ENCODE results near the gene WFDC12. TPM values are rescaled to one million over a fixed set of nuclear protein-coding genes. Genes with fewer than 3 reads are reported as not detected.

WFDC12 gene
- total RNA-seq, 2 donors from 2014 or later: not detected

DNA sequence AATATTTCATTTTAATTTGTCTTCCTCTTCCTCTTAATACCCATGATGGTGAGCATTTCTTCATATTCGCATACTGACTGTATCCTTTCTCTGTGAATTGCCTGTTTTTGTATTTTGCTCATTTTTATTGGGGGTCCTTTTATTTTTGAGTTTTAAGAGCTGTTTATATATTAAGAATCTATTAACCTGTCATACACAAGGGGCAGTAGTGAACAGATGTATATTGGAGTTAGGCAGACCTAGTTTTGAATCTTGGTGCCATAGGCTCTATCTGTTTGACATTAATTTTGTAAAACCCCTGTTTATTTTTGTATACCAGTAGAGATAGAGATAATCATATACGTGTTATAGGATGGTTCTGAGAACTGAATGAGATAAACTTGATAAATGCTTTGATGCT, 6.2 kb downstream of the WFDC12 start:
- intact Hi-C loops (cut with DNase I): no loop called here
- ATAC-seq: no peak
- DNase-seq: no peak

DNA sequence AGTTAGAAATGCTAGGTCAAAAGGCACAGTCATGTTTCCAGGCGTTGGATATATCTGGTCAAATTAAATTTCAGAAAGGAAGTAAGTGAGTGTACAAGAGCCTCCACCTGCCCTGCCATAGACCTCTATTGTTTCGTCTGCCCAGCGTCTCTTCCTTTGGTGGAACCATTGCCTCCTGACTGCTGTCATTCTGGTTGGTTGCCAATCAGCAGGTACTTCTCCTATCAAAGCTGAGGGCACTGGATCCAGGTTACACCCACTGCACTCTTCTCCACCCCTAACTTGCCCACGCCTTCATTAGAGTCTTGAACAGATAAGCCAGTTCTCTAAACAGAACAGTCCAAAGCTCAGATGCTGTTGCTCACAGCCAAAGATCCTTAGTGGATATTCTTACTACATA, 6.7 kb downstream of the WFDC12 start:
- intact Hi-C loops (cut with DNase I): no loop called here
- no peak for DNase-seq
- no peak for ATAC-seq

DNA sequence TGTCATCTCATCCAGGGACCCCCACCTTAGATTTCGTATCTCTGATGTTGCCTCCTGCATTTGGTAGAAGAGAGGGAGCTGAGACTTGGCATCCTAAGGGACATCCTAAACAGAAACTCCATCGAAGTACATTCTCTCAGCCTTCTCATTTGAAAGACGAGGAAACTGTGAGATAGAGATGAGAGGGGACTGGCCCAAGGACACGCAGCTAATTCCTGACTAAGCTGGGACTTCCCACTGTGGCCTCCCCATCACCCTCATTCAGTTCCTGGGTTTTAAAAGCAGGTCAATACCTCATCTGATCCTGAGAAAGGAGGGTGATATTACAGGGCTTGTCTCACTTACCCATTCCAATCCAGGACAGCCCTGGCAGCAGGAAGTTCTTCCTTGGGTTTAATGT, 8.4 kb downstream of the WFDC12 start:
- intact Hi-C loops (cut with DNase I): no loop called here
- DNase-seq (no peak), ATAC-seq (no peak)

DNA sequence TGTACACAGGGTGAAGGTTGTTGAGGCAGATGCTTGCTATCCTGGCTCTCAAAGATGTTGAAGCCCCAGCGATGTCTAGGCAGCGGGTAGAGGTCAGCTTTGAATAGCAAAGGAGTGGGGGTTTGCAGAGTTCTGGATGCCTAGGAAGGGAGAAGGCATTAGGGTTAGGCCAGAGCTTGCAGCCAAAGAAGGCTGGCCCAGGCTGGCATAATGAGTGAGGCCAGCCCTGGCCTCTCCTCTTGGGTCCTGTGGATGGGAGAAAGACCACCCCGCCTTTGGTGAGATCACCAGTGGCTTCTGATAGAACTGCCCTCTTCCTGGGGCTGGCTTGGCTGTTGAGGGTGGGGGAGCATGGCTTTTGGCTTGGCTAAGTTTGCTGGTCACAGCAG, 8.9 kb downstream of the WFDC12 start:
- ATAC-seq (no peak), DNase-seq (no peak)
- intact Hi-C loops (cut with DNase I): no loop called here

DNA sequence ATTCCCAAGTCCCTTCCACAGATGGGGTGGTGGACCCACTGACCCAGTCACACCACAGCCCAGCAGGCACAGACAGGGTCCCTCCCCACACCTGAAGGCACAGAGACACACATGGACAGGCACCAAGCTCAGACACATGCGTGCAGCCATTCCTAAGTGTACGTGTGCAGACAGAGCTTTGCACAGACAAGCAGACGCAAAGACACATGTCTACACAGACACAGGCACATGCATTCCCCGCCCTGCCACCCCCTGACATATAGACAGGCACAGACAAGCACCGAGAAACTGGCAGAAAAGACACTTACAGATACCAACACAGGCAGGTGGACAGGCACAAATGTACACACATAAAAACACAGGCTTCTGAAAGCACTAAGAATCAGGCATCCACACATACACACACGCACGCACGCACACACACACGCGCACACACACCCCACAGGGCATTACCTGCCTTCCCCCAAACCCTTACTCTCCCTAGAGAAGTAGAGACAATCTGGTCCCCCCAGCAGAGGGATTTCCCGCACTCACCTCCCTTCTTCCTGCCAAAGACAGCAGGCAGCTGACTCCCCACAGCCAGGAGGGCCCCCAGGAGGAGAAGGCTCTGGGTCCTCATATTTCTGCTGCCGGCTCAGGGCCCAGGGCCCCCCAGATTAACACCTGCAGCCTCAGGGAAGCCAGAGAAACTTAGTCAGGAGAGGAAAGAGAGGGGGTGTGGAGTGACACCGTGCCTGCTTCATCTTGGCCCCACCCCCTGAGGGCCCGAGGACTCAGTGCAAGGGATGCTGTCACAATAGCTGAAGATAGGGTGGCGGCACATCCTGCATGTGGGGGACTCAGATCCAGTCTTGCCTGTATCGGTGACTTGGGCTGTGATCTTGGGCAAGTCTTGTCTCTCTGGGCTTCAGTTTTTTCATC, 9.5 kb downstream of the WFDC12 start, which contains the start of gene WFDC5:
TSS of gene WFDC5 (minus strand) at position 710 of the 921 bp plus-strand sequence. CDS start at position 619, 91 bp downstream.
- intact Hi-C loops (cut with DNase I): no loop called here
- ATAC-seq: no peak

DNA sequence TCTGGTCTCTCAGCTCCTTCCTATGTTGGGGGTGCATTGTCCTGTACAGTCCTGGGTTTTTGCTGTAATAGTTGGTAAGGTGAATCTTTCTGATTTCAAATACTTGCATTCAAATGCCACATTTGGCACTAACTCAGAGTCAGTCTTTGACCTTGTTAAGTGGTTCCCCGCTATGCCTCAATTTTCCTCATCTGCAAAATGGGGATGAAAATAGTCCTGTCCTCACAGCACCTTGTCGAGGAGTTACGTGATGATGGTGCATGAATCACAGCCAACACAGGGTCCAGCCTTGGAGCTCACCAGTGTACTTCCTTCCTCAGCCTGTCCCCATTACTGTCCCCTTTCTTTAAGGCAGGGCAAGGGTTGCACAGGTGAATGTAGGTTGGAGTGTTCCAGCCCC, 10.4 kb downstream of the WFDC12 start:
- ATAC-seq: no peak
- intact Hi-C loops (cut with DNase I): no loop called here

More for the DNA sequence above, 9.5 kb downstream of the WFDC12 start, which contains the start of gene WFDC5:
- DNase-seq: no peak

DNA sequence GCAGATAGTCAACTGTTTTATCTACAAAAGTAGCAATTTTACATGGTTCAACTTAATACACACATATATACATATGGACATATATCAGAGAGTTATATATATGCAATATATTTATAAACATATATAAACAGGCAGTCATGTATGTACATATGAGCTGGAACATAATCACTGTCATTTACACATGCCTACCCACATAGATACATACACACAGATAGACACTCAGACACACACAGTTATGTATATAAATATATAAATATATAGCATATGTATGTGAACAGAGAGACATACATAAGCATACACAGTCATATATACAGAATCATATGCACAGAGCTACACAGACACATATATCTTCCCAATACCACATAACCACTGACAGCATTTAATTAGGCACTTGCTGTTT, 11.5 kb downstream of the WFDC12 start:
- intact Hi-C loops (cut with DNase I): no loop called here

More for the DNA sequence above, 10.4 kb downstream of the WFDC12 start:
- no peak for DNase-seq

DNA sequence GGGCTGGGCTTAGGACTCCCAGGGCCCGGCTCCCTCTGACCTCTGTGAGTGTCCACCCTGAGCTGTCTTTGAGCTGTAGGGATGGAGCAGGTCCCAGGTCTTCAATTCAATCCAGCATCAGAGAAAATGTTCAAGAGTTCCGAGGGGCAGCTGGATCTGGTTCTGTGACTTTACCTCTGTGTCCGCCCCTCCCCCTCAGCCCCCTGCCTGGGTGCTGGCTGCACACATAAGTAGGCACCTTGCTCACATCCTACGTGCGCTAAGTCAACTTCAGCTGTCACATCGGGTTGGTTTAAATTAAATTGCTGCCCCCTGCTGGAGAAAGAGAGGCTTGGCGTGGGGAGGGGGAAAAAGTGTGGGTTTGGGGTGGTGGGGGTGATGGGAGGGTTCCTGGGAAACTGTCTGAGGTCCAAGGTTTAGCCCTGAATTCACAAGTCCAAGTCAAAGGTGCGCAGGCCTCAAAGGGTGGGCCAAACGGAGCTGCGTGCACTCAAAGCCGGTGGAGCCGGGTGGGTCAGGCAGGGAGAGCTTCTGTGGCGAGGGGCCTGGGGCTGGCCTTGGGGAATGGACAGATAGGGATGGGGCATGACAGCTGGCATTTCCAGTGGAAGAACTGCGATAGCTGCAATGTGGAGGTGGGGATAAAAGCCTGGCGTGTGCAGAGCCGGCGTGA, 12.3 kb downstream of the WFDC12 start:
- DNase-seq (no peak), ATAC-seq (no peak)
- intact Hi-C loops (cut with DNase I): no loop called here

More for the DNA sequence above, 11.5 kb downstream of the WFDC12 start:
- DNase-seq: no peak
- no peak for ATAC-seq

DNA sequence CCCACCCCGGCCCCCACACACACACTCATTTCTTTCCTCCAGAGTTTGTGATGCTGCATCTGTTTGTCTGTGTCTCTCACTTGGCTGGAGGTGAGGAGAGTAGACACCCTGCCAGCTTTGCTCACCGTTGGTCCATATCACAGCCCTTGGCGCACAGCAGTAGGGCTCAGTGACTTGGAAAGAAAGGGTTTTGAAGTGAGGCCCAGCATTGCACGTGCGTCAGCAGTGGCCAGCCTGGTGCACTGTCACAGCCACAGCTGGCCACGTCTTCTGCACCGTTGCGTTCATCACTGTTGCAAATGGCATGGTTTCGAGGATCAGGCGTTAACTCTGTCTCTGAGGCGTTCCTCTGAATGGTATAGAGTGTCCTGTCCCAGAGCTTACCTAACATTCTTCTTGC, 13.0 kb downstream of the WFDC12 start:
- ATAC-seq (no peak), DNase-seq (no peak)
- intact Hi-C loops (cut with DNase I): no loop called here

DNA sequence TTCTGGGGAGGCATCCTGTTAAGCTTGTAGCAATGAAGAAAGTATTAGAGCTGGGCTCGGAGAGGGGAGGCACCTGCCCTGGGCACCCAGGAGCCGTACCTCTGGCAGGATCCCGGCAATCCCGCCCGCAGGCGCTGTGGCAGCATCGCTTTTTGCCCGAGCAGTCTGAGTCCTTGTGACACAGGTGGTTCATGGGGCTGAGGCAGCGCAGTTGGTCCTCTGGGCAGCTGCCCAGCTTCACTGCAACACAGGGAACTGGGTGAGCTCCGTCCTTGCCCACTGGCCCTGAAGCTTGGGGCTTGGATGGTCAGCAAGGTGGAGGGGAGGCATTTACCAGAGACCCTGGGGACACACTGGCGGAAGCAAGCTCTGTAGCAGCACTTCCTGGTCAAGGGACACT, 14.0 kb downstream of the WFDC12 start:
- intact Hi-C loops (cut with DNase I): no loop called here
- ATAC-seq: no peak
- DNase-seq: no peak

DNA sequence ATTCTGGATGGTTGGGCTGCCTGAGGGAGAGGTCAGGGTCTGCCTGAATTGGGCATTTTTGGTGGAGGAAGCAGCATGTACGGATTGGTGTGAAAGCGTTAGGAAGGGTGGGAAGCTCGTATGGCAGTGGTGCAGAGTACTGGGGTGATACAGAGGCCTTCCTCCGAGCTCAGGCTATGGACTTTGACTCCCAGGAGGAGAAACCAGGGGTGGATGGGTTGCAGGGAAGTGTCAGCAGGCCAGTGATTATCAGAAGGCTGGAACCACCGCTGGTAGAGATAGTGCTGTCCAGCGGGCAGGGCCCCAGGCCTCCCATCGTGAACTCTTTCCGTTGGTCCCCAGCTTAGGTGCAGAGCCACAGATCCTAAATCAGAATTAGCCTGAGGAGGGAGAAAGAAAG, 14.6 kb downstream of the WFDC12 start:
- ATAC-seq: no peak
- intact Hi-C loops (cut with DNase I): no loop called here
- DNase-seq: no peak

DNA sequence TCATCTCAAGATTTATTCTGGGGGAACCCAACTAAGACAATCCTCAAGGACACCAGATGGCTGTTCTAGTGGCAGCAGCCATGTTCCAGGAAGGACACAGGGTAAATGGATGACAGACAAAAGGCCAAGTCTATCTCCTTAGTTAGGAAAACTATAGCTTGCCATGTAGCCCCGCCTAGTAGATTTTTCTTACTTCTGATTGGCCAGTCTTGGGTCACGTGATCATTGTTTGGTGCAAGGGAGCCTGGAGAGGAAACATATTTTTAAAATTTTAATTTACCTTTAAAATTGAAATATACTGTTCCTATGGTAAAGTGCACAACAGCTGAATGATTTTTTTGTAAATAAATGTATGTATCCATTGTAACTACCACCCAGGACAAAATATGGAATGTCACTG, 18.9 kb downstream of the WFDC12 start:
- intact Hi-C loops (cut with DNase I): no loop called here
- ATAC-seq: no peak
- no peak for DNase-seq

DNA sequence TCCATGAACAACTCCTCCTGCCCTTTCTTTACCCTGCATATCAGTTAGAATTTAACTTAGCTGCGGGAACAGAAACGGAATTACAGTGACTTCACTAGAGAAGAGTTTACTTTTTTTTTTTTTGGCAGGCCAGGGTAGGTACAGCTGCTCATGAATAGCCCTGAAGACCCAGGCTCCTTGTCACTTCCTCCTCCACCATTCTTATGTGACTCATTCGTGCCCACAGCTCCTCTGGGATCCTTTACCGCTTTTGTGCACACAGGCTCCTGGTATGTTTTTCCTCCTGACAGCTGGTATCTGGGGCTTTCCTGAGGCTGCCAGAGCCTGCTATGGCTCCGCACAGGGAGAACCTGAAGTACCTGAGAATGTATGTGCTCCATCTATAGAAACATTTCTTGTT, 19.5 kb downstream of the WFDC12 start:
- DNase-seq (no peak), ATAC-seq (no peak)
- intact Hi-C loops (cut with DNase I): no loop called here

DNA sequence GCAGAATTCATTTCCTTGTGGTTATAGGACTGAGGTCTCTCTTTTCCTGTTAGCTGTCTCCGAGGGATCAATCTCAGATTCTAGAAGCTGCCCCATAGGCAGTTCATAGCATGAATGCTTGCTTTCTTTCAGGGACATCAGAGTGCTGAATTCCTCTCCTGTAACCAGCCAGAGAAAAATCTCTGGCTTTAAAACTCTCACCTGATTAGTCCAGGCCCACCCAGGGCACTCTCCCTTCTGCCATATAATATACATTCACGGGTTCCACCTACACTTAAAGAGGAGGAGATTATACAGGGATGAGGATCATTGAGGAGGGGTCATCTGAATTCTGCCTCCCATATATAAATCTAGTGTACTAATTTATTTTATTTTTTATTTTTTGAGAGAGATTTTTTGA, 21.2 kb downstream of the WFDC12 start:
- no peak for DNase-seq
- intact Hi-C loops (cut with DNase I): no loop called here
- ATAC-seq: no peak

DNA sequence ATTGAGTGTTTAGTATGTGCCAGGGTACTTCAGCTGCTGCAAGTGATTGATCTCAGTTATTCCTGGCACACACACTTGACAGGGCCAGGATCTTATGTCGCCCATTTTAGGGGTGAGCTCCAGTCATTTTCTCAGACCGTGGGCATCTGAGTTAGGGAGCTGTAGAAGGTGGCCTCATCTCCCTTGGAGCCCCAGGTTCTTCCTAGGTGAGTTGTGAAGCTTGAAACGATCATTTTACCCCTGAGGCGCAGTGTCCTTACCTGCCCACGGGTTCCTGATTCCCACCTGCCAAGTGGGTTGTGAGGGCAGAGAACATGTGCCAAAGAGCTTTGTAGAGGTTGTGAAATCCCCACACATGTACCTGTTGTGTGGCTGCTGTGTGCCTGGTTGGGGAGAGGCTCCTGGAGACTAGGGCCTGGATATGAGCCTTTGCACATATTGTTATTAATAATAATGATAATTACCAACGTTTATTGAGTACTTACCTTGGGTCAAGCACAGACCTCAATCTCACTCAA, 22.9 kb downstream of the WFDC12 start:
- DNase-seq: no peak
- peak in 1 of 2 donors; percentile 25 for ATAC-seq
- intact Hi-C loops (cut with DNase I): no loop called here

DNA sequence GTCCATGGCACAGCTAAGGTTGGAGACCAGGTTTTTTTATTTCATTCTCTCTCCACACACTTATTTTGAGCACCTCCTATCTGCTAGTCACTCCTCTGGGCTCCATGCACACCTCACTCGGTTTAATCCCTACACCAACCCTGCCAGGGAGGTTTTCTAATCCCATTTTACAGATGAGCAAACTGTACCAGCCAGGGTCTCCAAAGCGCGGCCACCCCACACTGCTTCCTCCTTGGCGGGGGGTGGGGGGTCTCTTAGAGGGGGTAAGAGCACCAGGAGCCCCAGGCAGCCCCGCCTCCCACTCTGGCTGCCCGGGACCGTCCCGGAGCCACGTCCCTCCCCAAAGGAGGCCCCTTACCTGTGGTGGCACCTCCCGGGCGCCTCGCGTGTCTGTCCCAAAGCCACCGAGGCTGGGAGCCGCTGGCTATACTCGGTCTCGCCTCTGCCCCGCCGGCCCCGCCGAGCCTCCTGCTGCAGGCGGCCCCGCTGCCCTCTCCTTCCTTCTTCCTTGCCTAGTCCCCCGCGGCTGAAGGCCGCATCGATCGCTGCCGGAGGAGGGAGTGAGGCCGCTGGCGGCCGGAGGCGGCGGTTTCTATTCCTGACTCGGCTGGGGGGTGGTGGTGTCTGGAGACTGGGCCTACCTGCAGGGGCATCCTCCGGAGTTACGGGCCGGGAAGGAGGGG, 23.6 kb downstream of the WFDC12 start, which contains the start of gene KCNS1:
TSS of gene KCNS1 (minus strand) at position 565 of the 683 bp plus-strand sequence. CDS start 1,891 bp downstream, outside the sequence.
- peak in 1 of 2 donors; percentile 40 for ATAC-seq
- intact Hi-C loops (cut with DNase I): no loop called here
- no peak for DNase-seq

DNA sequence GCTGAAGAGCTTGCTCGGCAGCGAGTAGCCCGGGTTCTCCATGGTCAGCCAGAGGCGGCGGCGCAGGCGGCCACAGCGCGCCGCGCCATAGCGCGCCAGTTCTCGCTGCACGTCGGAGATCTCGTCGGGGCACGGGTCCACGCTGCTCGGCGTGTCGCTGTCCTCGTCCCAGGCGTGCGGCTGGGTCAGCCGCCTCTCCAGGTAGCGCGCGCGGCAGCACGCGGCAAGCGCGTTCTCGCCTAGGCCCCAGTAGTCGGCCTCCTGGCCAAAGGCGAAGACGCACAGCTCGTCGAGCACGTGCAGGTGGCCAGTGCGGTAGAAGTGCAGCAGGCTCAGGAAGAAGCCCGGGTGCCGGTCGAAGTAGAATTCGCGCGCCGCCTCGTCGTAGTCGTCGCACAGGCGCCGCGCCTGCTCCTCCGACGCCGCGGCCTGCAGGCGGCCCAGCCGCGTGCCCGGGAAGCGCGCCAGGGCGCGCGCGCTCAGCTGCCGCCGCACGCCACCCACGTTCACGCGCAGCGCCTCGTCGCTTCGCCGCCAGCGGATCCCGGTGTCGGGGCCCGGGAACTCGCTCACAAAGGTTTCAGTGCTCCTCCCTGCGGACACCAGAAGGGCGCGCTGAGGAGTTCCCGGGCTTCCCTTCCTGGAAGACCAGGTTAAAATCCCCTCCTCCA, 26.0 kb downstream of the WFDC12 start:
- ATAC-seq: peak in 1 of 2 donors; percentile 38
- peak; percentile 40 for DNase-seq
- intact Hi-C loops (cut with DNase I): loop anchor here (5.0 to 10.0 kb wide), 3 partner anchors 56 to 197 kb away; no protein-coding TSS in a partner anchor

DNA sequence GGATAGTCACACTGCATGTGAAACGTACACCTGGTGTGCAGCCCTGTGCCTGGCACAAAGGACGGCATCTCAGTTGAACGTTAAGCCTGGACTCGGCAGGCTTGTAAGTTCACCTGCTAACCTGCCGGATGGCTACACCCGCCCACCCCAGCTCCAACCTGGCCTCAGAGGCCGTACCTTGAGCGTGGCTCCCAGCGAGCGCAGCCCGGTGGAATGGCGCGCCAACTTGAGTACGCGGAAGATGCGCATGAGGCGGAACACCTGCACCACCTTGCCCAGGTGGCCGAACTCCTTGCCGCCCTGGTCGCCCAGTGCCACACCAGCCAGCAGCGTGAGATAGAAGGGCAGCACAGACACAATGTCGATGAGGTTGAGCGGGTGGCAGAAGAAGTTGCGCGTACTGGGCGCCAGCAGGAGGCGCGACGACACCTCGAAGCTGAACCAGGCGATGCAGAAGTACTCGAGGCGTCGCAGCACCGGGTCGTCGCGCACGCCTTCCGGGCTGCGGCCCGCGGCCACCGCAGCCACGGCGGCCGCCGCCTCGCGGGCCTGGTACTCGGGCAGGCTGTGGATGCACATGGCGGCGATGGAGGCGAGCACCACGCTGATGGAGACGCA, 26.7 kb downstream of the WFDC12 start:
- DNase-seq (peak; percentile 44), ATAC-seq (peak in 1 of 2 donors; percentile 41)
- intact Hi-C loops (cut with DNase I): loop anchor here (5.0 to 10.0 kb wide), 3 partner anchors 55 to 197 kb away; no protein-coding TSS in a partner anchor
